ENCODE data around the gene MYO5B. TPM values are rescaled to one million over a fixed set of nuclear protein-coding genes. Genes with fewer than 3 reads are reported as not detected.

Gene MYO5B
- polyA plus RNA-seq, 1 donor (not counting 4 experiments of a cell fraction or from before 2014, with no cell fraction given): 6.8 TPM

DNA sequence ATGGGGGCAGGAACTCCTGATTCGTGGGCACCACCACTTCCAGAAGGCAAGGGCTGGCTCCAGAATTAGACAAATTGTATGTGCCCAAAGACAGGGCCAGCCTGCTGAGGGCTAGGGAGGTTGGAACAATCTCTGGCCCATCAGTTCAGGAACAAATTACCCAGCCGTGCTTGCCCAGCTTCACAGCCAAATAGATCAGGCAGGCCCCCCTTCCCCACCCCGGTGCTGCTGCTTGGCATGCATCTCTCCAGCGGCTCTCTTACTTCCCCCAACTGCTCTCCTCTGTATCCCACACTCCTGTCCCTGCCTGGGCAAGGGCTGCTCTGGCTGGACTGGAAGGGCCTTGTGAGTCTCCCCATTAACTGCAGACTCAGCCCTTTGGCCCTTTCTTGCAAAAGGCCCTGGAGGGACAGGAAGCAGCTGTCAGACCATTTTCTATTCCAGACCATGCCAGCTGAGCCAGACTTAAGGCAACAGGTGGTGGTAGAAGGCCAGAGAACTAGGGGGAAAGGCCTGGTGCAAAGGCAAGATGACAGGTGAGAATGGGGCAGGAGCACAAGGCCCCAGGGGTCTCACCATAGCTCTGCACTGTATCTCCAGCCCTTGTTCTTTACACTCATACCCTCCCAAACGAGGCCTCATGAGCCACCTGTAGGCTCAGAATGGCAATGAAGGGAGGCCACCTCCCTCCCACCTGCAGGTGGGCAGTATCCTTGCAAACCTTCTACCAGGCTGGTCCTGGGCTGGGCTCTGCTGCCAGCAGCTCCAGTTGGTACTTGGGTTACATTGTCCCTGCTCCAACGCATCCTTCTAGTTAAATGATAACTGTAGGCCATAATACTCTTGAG lies 350.9 kb downstream of the MYO5B start:
- H3K27ac ChIP-seq (ENCODE audit: control insufficient read depth, insufficient read depth, low read length): no peak overlapping the region
- no peaks in the 10 kb centered on the region for H3K9me3 ChIP-seq (ENCODE audit: control insufficient read depth, low read depth, low read length)
- no peak overlapping the region for H3K9ac ChIP-seq (ENCODE audit: control insufficient read depth, extremely low read depth, insufficient read depth, low read length)
- no peak for TF ChIP-seq CTCF (optimal IDR thresholded peaks at IDR 0.05 in 1 of 3, IDR thresholded peaks at IDR 0.05 in 1 of 3, conservative IDR thresholded peaks at IDR 0.05 in 1 of 3; ENCODE audit: extremely low read depth in 1 of 3, insufficient read depth in 2 of 3, low read length in 3 of 3)
- no peak for TF ChIP-seq EZH2 (IDR thresholded peaks at IDR 0.05; ENCODE audit: low read length)
- H3K4me2 ChIP-seq (ENCODE audit: control insufficient read depth, extremely low read depth, insufficient read depth, low read depth, low read length): no peak overlapping the region
- dilution Hi-C loops (cut with MboI; ENCODE audit: extremely low pct_ligation_motif_present, low sequenced_read_pairs): no loop called here
- H3K36me3 ChIP-seq (ENCODE audit: control insufficient read depth in 2 of 2, extremely low read depth in 1 of 2, insufficient read depth in 2 of 2, low read length in 2 of 2): peaks cover 4% of the 10 kb centered on the region in 2 experiments
- H3K27me3 ChIP-seq (ENCODE audit: control insufficient read depth, extremely low read depth, insufficient read depth, low read length): no peaks in the 10 kb centered on the region
- FAIRE-seq: no peak
- no peaks in the 10 kb centered on the region for H3K9me1 ChIP-seq (ENCODE audit: control insufficient read depth, extremely low read depth, insufficient read depth, low read length)
- no peaks in the 10 kb centered on the region for H3K79me2 ChIP-seq (ENCODE audit: control insufficient read depth, insufficient read depth, low read length)
- no peak for DNase-seq (ENCODE audit: low read depth, low spot score)
- H3K4me3 ChIP-seq (ENCODE audit: control insufficient read depth in 2 of 3, extremely low read depth in 1 of 3, insufficient read depth in 2 of 3, low read depth in 1 of 3, low read length in 3 of 3): no peak overlapping the region
- H3K4me1 ChIP-seq (ENCODE audit: control insufficient read depth, extremely low read depth, insufficient read depth, low read length): peaks cover 10% of the 10 kb centered on the region
- H2AFZ ChIP-seq (ENCODE audit: control insufficient read depth, low read length): no peak overlapping the region
- H4K20me1 ChIP-seq (ENCODE audit: control insufficient read depth, extremely low read depth, insufficient read depth, low read length): no peaks in the 10 kb centered on the region

- no peak overlapping the region for H3K4me3 ChIP-seq (ENCODE audit: control insufficient read depth in 2 of 3, extremely low read depth in 1 of 3, insufficient read depth in 2 of 3, low read depth in 1 of 3, low read length in 3 of 3)
- H3K9ac ChIP-seq (ENCODE audit: control insufficient read depth, extremely low read depth, insufficient read depth, low read length): no peak overlapping the region
- FAIRE-seq: no peak
- H3K9me3 ChIP-seq (ENCODE audit: control insufficient read depth, low read depth, low read length): no peaks in the 10 kb centered on the region
- H3K9me1 ChIP-seq (ENCODE audit: control insufficient read depth, extremely low read depth, insufficient read depth, low read length): no peaks in the 10 kb centered on the region
- H3K27ac ChIP-seq (ENCODE audit: control insufficient read depth, insufficient read depth, low read length): no peak overlapping the region
- H3K4me2 ChIP-seq (ENCODE audit: control insufficient read depth, extremely low read depth, insufficient read depth, low read depth, low read length): no peak overlapping the region
- dilution Hi-C loops (cut with MboI; ENCODE audit: extremely low pct_ligation_motif_present, low sequenced_read_pairs): no loop called here
- H3K36me3 ChIP-seq (ENCODE audit: control insufficient read depth in 2 of 2, extremely low read depth in 1 of 2, insufficient read depth in 2 of 2, low read length in 2 of 2): peaks cover 4% of the 10 kb centered on the region in 2 experiments
- no peak for DNase-seq (ENCODE audit: low read depth, low spot score)
- H3K27me3 ChIP-seq (ENCODE audit: control insufficient read depth, extremely low read depth, insufficient read depth, low read length): no peaks in the 10 kb centered on the region
- no peaks in the 10 kb centered on the region for H4K20me1 ChIP-seq (ENCODE audit: control insufficient read depth, extremely low read depth, insufficient read depth, low read length)
- no peaks in the 10 kb centered on the region for H3K79me2 ChIP-seq (ENCODE audit: control insufficient read depth, insufficient read depth, low read length)
- H3K4me1 ChIP-seq (ENCODE audit: control insufficient read depth, extremely low read depth, insufficient read depth, low read length): peaks cover 8% of the 10 kb centered on the region
- no peak overlapping the region for H2AFZ ChIP-seq (ENCODE audit: control insufficient read depth, low read length)
- no peak for TF ChIP-seq CTCF (optimal IDR thresholded peaks at IDR 0.05 in 1 of 3, IDR thresholded peaks at IDR 0.05 in 1 of 3, conservative IDR thresholded peaks at IDR 0.05 in 1 of 3; ENCODE audit: extremely low read depth in 1 of 3, insufficient read depth in 2 of 3, low read length in 3 of 3)
- no peak for TF ChIP-seq EZH2 (IDR thresholded peaks at IDR 0.05; ENCODE audit: low read length)
Observed at GRCh38 chr18:49843131-49843530, 351.8 kb downstream of the MYO5B start.

Measured in keratinocyte (primary cell).